GM18861 (cell line): ENCODE data around the gene PDLIM7.

Experiments used
- ATAC-seq: cut with Tn5 transposase; IDR thresholded peaks from one replicate; pipeline ENCODE4 v1.9.1; 2021; ENCODE audit not compliant: unreplicated experiment

The PDLIM7 gene

DNA sequence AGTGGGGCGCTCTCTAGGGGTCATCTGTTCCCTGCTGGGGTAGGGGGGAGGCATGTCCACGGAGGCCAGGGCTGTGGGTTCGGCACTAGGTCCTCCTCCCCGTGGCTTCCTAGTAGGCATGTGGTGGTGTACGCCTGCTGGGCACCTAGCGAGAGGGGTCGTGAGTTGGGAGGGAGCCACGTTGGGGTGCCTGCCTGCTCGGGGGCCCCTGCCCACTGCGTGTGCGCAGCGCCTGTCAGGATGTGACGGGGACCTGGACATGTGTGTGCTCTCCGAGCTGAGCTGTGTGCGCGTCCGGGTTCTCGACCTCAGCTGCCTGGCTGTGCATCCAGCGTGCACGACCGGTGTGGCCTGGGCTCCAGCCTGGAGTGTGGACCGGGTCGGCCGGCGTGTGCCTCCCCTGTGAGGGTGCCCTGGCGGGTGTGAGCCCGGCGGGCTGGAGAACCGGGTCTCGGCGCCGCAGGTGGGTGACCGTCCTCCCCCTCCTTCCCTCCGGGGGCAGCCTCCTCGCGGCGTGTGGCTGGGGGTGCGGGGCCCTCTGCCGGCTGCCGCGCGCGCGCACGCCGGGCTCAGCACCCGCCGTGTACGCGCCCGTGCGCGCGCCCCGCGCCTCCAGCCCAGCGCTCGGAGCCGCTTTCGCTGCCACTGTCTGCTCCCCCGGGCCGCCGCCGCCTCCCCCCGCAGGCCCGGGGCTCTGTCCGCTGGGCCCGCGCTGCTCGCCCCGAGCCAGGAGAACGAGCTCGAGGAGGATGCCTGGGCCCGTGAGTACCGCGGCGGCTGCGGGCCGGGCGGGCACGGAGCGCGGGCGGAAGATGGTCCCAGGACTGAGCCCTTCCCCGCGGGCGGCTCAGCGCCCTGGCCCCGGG is 51.0 kb downstream of the PDLIM7 start, which contains the start of gene PRR7:
Gene PRR7 (plus strand): TSS at position 615 of the 866 bp plus-strand sequence. CDS start 8,254 bp downstream, outside the sequence.
- ATAC-seq: no peak

DNA sequence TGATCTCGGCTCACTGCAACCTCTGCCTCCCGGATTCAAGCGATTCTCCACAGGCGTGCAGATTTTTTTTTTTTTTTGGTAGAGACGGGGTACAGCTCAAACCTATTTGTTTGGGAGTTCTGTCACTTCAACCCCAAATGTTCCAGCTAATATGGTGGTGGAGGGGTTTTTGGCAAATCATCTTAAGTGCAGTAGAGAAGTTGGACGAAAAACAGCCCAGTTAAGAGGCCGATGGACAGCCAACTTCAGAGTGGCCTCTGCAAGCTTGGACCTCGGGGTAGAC is 51.5 kb downstream of the PDLIM7 start:
- ATAC-seq: no peak

DNA sequence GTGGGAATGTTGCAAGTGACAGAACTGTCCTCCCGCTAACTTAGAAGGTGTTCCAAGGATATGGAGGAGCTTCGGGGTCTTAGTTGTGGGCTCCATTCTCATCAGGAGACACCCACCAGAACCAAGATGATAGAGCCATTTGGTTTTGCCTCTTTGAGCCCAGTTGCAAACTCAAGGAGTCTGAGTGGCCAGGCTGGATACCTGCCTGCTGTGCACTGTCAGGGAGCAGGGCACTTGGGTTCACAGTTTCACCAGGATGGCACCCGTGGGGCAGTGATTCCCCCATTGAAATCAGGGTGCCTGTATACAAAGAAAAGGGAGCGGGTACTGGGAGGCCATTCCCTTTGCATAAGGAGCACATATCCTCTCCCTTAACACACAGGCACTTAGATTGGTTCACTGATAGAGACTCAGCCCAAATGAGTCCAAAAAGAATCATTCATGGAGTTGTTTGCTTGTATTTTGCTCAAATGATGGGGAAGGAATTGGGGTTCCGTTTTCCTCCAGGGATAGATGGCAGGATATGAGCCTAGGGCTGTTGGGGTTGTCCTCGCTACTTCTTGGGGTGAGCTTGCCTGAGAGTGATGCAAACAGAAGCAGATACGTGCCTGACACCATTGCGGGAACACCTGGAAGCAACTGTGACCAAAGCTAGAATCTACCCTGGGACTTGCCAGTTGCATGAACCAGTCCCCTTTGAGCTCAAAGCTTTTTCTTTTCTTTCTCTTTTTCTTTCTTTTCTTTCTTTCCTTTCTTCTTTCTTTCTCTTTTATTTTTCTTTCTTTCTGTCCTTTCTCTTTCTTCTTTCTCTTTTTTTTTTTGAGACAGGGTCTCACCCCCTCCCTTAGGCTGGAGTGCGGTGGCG is 52.1 kb downstream of the PDLIM7 start:
- no peak for ATAC-seq

DNA sequence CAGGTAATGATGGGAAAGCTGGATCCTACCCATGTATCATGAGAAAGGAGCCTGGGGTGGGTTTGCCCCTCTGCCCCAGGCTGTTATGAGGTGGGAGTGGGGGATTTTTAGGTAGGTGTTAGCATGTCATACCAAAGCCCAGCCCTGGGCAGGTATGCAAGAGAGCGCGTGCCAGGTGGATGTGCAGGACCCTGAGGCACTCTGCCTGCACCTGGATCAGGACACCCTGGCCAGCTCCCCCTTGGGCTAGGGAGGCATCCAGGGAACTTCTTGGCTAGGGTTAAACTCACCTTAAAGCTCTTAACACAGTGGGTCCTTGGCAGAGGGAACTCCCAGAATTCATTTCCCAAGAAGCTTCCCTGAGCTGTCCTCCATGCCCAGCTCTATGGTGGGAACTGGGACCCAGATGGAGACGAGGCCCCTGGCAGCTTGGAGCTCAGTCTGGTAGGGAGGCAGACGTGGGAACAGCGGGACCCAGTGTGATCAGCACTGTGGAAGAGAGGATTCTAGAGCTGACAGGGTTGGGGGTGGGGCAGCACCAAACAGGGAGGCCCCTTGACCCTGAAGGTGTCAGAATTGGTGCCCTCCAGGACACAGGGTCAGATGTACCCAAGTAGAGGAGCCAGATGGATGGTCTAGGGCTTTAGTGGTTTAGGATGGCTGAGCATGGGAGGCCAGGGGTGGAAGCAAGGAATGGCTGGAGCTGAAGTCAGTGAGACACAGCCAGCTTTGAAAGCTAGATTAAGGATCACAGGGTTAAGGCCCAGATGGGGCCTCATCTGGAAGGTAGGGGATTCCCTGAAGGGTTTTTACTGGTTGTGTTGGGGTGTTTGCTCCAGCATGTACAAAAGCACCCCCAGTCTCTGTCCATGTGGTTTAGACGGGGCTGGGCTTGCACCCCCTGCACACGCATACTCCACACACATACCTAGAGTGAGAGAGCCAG is 53.0 kb downstream of the PDLIM7 start:
- no peak for ATAC-seq

DNA sequence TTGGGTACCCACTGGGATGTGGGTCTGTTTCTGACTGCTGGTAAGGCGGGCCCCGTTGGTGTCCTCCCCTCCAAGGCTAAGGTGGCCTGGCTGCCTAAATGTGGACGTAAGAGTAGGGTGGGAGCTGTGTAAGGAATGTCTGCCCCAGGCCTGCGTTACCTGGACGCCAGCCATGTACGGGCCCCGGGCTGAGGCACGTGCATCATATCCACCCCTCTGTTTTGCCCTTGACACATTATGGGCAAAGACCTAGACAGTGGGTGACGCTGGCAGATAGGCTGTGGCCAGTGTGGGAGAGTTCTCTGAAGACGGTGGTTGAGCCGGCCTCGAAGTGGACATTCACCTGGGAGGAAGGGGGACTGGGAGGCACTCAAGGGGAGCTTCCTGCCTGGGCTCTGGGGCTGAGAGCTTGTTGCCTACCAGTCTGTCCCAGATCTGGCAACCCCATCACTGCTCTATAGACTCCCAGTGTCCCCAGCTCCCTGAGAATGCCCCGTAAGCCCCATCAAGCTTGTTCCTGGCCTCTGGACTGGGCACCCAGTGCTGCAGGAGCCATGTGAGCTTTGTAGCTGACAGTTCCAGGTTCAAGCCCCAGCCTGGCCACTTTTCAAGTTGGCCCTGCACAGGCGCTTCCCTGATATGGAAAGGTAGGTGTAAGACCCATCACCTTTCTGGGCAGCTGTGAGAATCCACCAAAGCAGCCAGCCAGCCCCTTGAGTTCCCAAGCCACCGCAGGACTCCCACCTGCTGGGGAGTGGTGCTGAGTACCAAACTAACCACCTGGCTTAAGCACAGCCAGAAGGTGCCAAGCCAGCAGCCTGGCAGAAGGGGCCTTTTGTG is 54.0 kb downstream of the PDLIM7 start:
- no peak for ATAC-seq

DNA sequence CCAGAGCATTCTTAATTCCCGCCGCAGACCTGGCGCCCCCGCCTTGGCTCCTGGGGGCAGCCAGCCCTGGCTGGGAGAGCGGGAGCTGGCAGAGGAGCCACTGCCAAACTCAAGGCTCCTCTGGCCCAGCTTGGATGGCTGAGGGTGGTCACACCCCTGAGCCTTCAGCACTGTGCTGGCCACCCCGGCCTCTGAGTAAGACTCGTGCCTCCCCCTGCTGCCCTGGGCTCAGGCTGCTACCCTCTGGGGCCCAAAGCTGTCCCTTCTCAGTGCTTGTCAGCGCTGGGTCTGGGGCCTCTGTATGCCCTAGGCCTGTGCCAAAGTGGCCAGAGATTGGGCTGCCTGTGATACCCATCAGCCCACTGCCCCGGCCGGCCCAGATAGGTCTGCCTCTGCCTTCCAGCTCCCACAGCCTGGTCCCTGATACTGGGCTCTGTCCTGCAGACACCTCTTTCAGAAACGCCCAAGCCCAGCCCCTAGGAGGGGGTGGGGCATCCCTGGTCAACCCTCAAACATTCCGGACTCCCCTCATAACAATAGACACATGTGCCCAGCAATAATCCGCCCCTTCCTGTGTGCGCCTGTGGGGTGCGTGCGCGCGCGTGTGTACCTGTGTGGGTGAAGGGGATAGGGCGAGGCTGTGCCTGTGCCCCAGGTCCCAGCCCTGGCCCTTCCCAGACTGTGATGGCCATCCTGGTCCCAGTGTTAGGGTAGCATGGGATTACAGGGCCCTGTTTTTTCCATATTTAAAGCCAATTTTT is 55.2 kb downstream of the PDLIM7 start:
- no peak for ATAC-seq

DNA sequence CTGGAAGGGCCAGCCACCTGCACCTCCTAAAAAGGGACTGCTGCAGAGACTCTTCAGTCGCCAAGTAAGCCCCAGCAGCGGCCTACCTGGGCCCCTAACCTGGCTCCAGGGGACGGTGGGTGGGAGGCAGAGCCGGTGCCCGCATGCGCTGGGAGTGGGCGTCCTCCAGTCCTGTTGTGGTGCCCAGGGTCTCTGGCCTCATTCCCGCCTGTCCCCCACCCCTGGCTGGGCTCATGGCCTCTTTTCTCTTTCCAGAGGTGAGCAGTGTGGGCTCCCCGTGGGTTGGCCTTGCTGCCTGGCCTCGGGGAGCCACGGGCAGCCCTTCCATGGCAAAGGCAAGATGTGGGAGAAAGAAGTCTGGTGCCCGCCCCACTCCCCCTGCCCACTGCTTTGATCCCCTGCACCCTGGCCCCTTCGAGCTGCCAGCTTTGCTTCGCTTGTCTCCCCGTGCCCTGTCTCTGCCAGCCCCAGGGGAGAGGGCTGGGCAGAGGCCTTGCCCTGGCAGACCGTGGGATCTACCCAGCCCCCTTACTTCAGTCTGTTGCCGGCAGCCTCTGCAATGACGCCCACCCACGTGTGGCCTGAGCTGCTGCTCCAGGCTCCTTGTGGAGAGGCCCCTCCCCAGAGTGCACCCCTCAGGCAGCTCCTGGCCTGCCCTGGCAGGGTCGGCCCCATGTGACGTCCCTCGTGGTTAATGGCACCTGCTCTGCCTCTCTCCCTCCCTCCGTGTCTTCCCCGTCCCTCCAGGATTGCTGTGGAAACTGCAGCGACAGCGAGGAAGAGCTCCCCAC is 56.2 kb downstream of the PDLIM7 start:
- ATAC-seq: no peak

DNA sequence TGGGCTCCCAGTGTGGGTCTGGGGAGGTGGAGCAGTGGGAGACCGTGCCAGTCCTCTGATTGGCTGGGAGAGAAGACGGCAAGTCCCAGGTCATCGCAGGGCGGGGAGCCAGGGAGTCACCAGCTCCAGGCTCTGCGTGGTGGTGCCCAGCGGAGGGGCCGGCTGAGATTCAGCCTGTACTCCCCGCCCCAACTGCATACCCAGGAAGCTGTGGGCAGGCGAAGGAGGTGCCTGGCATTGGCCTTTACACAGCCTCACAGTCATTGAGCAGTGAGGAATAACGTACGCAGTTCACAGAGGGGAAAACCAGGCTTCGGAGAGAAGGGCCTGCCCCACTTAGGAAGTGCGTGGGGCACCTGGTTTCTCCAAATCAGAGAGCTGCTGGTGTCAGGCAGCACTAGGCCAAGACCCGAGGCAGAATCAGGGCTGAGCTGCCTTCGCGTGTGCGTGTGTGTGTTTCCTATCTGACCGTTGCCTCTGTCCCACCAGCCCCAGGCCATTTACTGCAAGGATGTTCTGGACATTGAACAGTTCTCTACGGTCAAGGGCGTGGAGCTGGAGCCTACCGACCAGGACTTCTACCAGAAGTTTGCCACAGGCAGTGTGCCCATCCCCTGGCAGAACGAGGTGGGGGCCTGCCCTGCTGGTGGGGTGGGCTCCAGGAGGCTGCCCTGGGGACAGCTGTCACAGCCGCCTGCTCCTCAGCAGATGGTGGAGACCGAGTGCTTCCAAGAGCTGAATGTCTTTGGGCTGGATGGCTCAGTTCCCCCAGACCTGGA is 57.0 kb downstream of the PDLIM7 start:
- no peak for ATAC-seq

DNA sequence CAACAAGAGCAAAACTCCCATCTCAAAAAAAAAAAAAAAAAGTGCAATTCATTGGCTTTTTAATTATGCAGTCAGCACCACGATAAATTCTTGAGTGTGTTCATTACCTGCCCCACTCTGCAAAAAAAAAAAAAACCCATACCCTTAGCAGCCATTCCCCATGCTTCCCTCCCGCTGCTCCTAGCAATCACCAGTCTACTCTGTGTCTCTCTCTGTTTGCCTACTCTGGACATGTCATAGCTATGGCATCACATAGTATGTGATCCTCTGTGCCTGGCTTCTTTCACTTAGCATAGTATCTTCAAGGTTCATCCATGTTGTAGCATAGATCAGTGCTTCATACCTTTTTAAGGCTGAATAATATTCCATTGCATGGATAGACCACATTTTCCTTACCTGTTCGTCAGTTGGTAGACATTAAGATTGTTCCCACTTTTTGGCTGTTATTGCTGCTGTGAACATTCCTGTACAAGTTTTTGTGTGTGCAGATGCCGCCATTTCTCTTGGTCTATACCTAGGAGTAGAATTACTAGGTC is 57.8 kb downstream of the PDLIM7 start:
- ATAC-seq: no peak

DNA sequence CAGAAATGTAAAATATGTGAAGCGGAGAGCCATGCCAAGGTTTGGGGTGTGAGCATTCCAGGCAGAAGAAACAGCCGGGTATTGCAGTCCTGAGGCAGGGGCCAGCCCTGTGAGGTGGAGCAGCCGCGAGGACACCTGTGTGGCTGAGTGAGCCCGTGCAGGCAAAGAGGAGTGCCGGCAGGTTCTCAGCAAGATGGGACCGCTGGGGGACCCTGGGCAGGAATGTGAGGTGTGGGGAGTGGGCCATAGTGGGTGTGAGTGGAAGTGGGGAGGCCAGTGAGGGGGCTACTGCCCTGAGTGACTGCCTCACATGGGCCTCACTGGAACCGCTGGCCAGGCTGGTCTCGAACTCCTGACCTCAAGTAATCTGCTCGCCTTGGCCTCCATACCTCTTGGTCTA is 58.9 kb downstream of the PDLIM7 start:
- no peak for ATAC-seq

DNA sequence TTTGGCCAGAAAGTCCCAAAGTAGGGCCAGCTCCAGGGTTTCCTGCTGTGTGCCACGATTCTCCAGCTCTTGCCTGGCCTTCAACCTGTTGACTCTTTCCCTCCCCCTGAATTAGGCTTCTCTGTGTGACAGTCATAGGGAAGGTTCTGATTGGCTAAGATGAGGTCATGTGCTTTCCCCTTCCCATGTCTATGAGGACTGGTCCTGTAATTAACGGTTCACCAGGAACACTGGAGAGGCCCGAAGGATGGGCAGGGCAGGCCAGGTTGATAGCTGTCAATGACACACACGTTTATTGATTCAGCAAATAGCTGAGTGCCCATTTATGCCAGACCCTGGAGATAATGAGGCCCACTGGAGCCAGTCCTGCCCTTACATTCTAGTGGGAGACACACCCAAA is 59.8 kb downstream of the PDLIM7 start:
- no peak for ATAC-seq

DNA sequence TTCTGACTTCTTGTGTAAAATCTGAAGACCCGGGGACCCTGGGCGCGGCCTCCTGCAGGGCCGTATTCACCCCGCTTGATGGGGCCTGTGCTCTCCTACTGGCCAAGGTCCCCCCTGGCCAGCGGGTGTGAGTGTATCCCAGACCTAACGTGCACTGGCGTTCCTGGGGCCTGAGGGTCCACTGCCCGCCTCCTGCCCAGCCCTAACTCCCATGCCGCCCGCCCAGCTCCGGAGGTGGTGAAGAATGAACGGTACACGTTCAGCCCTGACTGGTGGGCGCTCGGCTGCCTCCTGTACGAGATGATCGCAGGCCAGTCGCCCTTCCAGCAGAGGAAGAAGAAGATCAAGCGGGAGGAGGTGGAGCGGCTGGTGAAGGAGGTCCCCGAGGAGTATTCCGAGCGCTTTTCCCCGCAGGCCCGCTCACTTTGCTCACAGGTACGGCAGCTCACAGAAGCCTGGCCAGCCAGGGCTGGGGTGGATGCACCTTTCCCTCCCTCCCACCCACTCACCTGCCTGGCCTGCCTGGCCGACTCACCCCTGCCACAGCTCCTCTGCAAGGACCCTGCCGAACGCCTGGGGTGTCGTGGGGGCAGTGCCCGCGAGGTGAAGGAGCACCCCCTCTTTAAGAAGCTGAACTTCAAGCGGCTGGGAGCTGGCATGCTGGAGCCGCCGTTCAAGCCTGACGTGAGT is 61.4 kb downstream of the PDLIM7 start:
- no peak for ATAC-seq

DNA sequence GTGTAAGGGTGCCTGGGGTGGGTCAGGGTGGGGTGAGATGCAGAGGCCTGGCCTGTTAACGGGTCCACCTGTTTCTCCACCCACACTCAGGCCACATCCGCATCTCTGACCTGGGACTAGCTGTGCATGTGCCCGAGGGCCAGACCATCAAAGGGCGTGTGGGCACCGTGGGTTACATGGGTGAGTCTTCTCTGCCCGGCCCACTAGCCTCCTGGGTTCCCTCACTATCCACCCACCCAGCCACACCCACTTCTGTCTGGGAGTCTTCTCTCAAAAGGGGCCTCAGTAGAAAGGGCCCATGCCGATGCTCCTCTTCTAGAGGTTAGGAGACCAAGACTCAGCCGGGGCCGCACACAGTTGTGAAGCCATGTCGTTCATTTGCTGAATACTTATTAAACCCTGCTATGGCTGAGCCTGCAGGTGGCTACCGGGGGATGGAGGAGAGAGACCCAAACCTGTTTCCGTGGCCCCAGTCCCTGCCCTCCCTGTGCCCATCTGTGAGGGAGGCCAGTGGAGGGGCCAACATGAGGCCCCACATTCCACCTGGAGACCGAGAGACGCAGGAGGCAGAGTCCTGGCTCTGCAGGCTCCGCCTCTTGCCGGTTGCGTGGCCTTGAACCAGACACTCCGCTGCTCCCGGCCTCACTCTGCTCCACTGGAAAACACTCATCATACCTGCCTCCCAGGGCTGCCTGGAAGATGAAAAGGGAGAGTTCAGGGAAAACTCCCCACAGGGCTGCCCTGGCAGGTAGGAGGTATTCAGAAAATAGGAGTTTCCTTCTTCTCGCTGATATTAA is 62.3 kb downstream of the PDLIM7 start:
- ATAC-seq: no peak

DNA sequence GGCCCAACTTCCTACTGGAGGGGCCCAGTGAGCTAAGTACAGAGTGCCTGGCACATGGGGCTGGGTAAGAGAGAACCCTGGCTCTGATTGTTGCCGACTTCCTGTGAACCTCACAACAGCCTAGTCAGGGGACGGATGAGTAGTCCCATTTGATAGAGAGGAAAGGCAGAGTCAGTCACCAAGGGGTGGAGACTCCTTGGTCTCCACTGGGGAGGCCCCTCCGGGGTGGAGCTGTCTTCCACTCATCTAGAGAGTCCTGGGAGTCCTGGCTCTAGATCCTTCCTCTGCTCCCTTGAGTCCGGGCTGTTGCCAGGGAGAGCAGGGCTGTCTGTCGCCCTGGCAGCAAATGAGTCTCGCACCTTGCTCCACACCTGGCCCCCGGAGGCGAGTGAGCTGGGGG is 63.0 kb downstream of the PDLIM7 start:
- ATAC-seq: no peak

DNA sequence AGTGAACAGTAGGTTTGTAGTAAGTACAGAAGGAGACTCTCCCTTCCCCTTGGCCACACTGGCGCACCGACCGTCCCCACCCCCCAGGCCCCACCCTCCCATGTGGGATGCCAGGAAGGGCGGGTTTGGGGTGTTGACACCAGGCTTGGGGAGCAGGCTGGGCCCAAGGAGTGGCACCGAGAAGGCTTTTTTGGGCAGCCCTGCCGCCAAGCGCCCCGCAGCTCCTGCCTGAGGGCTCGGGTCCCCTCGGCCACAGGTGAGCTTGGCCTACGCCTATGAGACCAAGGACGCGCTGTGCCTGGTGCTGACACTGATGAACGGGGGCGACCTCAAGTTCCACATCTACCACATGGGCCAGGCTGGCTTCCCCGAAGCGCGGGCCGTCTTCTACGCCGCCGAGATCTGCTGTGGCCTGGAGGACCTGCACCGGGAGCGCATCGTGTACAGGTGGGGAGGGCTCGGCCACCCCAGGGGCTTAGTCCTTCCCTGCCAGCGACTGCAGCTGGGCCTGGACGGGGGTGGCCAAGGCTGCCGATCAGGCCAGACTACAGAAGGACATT is 63.7 kb downstream of the PDLIM7 start:
- no peak for ATAC-seq
